ENCODE data around the gene ATP5IF1.

ATP5IF1 gene

GRCh38 chr1:28236656-28237322 is 865 bp downstream of the ATP5IF1 start:
- DNase-seq (ENCODE audit: low spot score), result no peak

GRCh38 chr1:28239004-28239403 is 3.1 kb downstream of the ATP5IF1 start:
- no peak for DNase-seq (ENCODE audit: low spot score)

GRCh38 chr1:28240024-28240423 is 4.1 kb downstream of the ATP5IF1 start:
- DNase-seq (ENCODE audit: low spot score), result no peak

GRCh38 chr1:28241638-28242241 is 5.8 kb downstream of the ATP5IF1 start:
- no peak for DNase-seq (ENCODE audit: low spot score)

GRCh38 chr1:28243685-28244311 is 7.9 kb downstream of the ATP5IF1 start:
- DNase-seq (ENCODE audit: low spot score), result no peak

DNA sequence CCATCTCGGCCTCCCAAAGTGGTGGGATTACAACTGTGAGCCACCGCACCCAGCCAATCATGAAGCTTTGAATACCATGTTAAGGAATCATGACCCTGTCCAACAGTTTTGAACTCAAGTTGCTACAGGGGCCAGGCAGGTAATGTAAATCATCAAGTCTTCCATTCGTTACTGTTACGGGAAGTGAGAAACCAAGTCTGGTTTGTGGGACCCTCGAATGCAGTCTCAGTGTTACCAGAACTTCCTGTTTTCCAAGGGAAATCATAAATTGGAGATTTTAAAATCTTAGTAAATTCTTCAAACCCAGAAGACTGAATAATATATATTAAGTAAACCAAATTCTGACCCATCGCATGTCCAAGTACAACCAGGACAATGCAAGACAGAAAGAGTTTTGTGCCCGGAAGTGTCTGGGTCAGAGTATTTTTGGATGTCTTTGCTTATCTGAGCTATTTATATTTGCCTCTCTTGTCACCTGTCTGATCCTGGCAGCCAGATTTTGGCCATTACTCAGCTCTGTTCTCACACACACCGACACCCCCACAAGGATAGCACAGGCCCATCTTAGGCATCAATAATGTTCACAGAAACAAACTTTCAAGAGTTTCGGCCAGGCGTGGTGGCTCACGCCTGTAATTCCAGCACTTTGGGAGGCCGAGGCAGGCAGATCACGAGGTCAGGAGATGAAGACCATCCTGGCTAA is 8.8 kb downstream of the ATP5IF1 start:
- no peak for DNase-seq (ENCODE audit: low spot score)

DNA sequence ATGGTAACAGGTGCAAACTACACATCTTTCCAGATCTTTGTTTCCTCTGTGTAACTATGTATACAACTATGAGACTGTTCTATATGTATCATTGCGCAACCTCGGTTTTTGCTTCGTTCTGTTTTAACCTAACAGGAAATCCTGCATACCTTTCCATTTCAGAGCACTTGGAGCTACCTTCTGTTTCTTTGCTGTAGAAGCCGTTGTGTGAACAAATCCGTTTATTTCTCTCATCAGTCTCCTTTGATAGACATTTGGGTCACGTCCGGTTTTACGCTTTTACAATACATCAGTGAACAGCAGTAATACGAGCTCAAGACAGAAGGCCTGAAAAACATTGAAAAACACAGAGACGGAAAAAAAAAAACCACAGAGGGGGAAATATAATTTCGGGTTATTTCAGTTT is 10.5 kb downstream of the ATP5IF1 start:
- no peak for DNase-seq (ENCODE audit: low spot score)

DNA sequence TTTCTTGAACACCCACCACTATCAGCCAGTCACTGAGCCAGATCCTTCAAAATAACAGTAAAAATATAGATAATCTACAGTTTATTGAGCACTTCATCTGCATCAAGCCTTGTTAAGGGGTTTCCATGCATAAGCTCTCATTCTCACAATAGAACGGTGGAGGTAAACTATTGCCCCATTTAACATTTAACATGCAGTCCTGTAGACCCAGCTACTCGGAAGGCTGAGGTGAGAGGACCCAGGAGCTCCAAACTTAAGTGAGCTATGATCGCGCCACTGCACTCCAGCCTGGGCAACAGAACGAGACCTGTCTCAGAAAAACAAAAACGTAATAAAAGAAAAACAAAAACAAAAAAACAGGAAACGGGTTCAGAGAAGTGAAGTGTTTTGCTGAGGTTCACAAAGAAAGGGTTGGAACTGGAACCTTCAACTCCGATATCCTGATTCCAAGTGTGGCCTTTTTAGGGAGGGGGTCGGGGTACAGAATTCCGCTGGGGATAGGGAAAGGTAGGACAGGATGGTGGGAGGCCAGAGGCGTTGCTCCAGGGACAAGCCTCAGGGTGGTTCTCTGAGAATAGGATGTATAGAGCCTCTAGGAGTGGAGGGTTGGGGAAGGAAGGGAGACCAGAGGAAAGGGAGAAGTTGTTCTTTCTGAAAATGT is 11.8 kb downstream of the ATP5IF1 start:
- no peak for DNase-seq (ENCODE audit: low spot score)

- peak; percentile 43 for DNase-seq (ENCODE audit: low spot score)
These were observed 12.5 kb downstream of the ATP5IF1 start for GRCh38 chr1:28248273-28249012.

- no peak for DNase-seq (ENCODE audit: low spot score)
These were observed 13.3 kb downstream of the ATP5IF1 start for GRCh38 chr1:28249013-28249865.

DNA sequence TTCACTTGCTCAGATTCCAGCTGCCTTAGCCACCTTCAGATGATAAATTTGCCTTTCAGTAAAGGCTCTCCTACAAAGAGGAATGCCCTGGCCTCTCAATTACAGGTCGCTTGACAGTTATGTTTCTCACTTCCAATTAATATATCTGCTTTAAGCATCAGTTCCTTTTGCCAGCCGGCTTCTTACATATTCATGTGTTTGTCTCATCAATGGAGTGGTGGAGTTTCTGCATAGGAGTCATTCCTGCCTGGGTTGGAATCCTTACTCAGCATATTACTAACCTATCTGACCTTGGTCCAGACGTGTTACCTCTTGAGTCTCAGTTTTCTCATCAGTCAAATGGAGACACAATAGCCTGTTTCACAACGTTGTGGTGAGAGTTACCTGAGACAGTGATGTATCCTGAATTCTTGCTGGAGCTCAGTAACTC is 14.0 kb downstream of the ATP5IF1 start:
- DNase-seq (ENCODE audit: low spot score), result no peak

GRCh38 chr1:28256197-28256827 is 20.4 kb downstream of the ATP5IF1 start:
- no peak for DNase-seq (ENCODE audit: low spot score)

- DNase-seq (ENCODE audit: low spot score), result no peak
These were observed 21.8 kb downstream of the ATP5IF1 start for GRCh38 chr1:28257736-28258135.

- DNase-seq (ENCODE audit: low spot score), result no peak
These were observed 22.8 kb downstream of the ATP5IF1 start for GRCh38 chr1:28258628-28259251.

DNA sequence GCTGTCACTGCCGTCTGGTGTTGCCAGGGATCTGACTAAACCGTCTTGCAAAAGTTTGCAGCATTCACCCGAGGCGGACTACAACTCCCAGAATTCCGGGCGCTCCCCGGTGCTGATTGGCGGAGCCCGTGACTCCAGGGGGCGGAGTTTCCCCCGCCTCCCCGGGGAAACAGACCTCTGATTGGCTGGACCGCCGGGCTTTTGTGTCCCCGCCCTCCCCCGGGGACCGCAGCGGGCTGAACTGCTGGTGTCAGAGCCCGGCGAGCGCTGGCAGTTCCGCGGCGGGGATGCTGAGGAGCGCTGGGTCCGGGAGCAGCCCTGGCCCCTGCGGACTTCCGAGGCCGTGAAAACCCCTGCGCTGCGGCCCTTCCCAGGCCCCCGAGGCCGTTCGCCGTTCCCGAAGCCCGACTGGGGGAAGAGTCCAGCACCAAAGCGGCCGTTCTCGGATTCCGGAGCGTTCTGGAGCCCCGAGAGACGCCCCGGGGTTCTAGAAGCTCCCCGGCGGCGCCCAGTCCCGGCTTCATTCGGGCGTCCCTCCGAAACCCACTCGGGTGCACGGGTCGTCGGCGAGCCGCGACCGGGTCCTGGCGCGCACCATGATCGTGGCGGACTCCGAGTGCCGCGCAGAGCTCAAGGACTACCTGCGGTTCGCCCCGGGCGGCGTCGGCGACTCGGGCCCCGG is 23.5 kb downstream of the ATP5IF1 start, which contains the start of gene SESN2:
TSS of gene SESN2 (plus strand) at position 267 of the 682 bp plus-strand sequence. CDS start at position 597, 330 bp downstream.
- DNase-seq (ENCODE audit: low spot score), result peak; percentile 94

GRCh38 chr1:28259934-28260802 is 24.2 kb downstream of the ATP5IF1 start:
- DNase-seq (ENCODE audit: low spot score), result no peak

DNA sequence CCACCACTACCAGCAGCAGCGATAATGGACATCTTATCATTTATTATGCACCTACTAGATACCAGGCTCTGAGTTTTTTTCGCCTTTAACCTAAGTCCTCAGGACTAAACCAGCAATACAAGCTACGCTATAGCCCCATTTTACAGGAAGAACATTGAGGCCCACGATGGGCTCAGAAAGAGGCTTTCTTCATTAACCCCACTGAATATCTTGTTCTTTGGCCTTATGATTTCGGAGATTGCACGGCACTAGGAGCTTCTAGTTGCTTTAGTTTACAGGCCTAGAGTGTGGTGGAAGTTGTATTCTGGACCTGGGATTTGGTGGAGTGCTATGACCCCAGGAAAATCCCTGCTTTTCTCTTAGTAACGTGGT is 24.9 kb downstream of the ATP5IF1 start:
- no peak for DNase-seq (ENCODE audit: low spot score)

DNA sequence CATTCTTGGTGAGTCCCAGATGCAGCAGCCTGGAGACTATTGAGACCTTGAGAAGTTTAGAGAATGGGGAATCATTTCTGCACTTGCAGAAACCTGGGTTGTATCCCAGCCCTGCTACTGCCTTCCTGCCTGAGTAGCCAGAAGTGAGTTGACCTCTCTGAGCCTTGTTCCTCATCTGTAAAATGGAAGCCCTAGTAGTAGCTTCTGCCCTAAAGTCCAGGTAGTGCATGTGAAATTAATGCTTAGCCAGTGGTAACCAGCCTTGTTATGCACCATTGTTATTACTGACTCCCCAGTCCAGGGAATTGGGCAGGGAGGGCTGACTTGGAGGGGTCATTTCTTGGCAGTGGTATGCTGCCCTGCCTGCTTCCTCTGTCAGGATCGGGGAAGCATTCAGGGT is 29.0 kb downstream of the ATP5IF1 start:
- DNase-seq (ENCODE audit: low spot score), result no peak
